Right forelimb (tissue), 1 donor: ENCODE results near the gene JUNB.

Experiments
- DNase-seq: peaks from one replicate; pipeline ENCODE4 v3.0.0-alpha.2; 2018

The JUNB gene

GRCh38 chr19:12774588-12775555 lies 16.4 kb upstream of the JUNB start, which contains the start of gene HOOK2:
Gene HOOK2 (minus strand): TSS chr19:12775552. CDS start chr19:12775449, 103 bp downstream.
- DNase-seq: no peak

- DNase-seq: peak; percentile 91
Observed at GRCh38 chr19:12777217-12778016, 13.9 kb upstream of the JUNB start.

GRCh38 chr19:12778017-12778904 lies 13.0 kb upstream of the JUNB start:
- peak; percentile 87 for DNase-seq

GRCh38 chr19:12778905-12779161 lies 12.5 kb upstream of the JUNB start:
- DNase-seq: no peak

GRCh38 chr19:12779162-12779993 lies 11.9 kb upstream of the JUNB start:
- peak; percentile 89 for DNase-seq

GRCh38 chr19:12782174-12782423 lies 9.2 kb upstream of the JUNB start:
- DNase-seq: no peak

GRCh38 chr19:12782424-12783290 lies 8.6 kb upstream of the JUNB start:
- peak; percentile 92 for DNase-seq

GRCh38 chr19:12783291-12783848 lies 7.9 kb upstream of the JUNB start:
- no peak for DNase-seq

- no peak for DNase-seq
Observed at GRCh38 chr19:12783849-12784393, 7.4 kb upstream of the JUNB start.

- DNase-seq: no peak
Observed at GRCh38 chr19:12784394-12784870, 6.9 kb upstream of the JUNB start.

- DNase-seq: no peak
Observed at GRCh38 chr19:12784871-12785430, 6.3 kb upstream of the JUNB start.

- no peak for DNase-seq
Observed at GRCh38 chr19:12785431-12786031, 5.8 kb upstream of the JUNB start.

- no peak for DNase-seq
Observed at GRCh38 chr19:12786141-12786870, 5.0 kb upstream of the JUNB start.

- no peak for DNase-seq
Observed at GRCh38 chr19:12786952-12787351, 4.3 kb upstream of the JUNB start.

GRCh38 chr19:12787458-12787857 lies 3.8 kb upstream of the JUNB start:
- no peak for DNase-seq

GRCh38 chr19:12788042-12788681 lies 3.1 kb upstream of the JUNB start:
- no peak for DNase-seq

GRCh38 chr19:12788682-12789097 lies 2.6 kb upstream of the JUNB start:
- peak; percentile 85 for DNase-seq
